ENCODE results near the gene FAM50B. TPM values are rescaled to one million over a fixed set of nuclear protein-coding genes. Genes with fewer than 3 reads are reported as not detected.
A peak's percentile ranks its signal among the peaks of the same experiment; 100 is the strongest.

The FAM50B gene
- total and polyA plus RNA-seq, 2 of the 4 experiments (the other 2 are of a cell fraction) = 4.1 to 7.4 TPM

- dilution Hi-C loops (cut with HindIII; ENCODE audit: low sequenced_read_pairs, unreplicated experiment) = no loop called here
- no peak for TF ChIP-seq MAFK (IDR thresholded peaks at IDR 0.05; ENCODE audit: low read depth, low read length)
- no peak for TF ChIP-seq CHD1 (IDR thresholded peaks at IDR 0.05; ENCODE audit: low read depth, low read length)
- no peak for TF ChIP-seq RFX5 (IDR thresholded peaks at IDR 0.05; ENCODE audit: low read depth, low read length)
- TF ChIP-seq, protein P1, sequence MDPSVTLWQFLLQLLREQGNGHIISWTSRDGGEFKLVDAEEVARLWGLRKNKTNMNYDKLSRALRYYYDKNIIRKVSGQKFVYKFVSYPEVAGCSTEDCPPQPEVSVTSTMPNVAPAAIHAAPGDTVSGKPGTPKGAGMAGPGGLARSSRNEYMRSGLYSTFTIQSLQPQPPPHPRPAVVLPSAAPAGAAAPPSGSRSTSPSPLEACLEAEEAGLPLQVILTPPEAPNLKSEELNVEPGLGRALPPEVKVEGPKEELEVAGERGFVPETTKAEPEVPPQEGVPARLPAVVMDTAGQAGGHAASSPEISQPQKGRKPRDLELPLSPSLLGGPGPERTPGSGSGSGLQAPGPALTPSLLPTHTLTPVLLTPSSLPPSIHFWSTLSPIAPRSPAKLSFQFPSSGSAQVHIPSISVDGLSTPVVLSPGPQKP (IDR thresholded peaks at IDR 0.05; ENCODE audit: borderline replicate concordance, low read depth, low read length) = no peak
- no peak for TF ChIP-seq NFE2L2 (IDR thresholded peaks at IDR 0.05; ENCODE audit: low read depth, low read length)
- TF ChIP-seq FOS (IDR thresholded peaks at IDR 0.05; ENCODE audit: low read depth, low read length) = peak; percentile 60
- TF ChIP-seq RCOR1 (IDR thresholded peaks at IDR 0.05; ENCODE audit: insufficient replicate concordance, low read length) = peak; percentile 74
- TF ChIP-seq MXI1 (IDR thresholded peaks at IDR 0.05; ENCODE audit: borderline replicate concordance, low read depth, low read length) = 0 out of 2 replicates have a peak, but pooled peaks have one; percentile 21
- TF ChIP-seq BHLHE40 (IDR thresholded peaks at IDR 0.05; ENCODE audit: low read depth, low read length) = peak; percentile 87
- TF ChIP-seq CEBPB (IDR thresholded peaks at IDR 0.05; ENCODE audit: low read depth, low read length) = no peak
- no peak for TF ChIP-seq RAD21 (IDR thresholded peaks at IDR 0.05; ENCODE audit: low read length)
- no peak for TF ChIP-seq POLR2A (IDR thresholded peaks at IDR 0.05; ENCODE audit: low read depth, low read length)
- peak; percentile 21; the same call in 1 of the 2 replicates for TF ChIP-seq CTCF (conservative IDR thresholded peaks at IDR 0.05; ENCODE audit: low read depth, low read length)
- 0 out of 2 replicates have a peak, but pooled peaks have one; percentile 11 for TF ChIP-seq MAZ (IDR thresholded peaks at IDR 0.05; ENCODE audit: borderline replicate concordance, low read depth, low read length)
These were observed 40.2 kb upstream of the FAM50B start for GRCh38 chr6:3808759-3809514.

More at GRCh38 chr6:3808759-3809514, 40.2 kb upstream of the FAM50B start:
- intact Hi-C loops (cut with micrococcal nuclease) = loop anchor here (5.0 kb wide), 1 partner anchor 33 kb away; no protein-coding TSS in a partner anchor
- ATAC-seq (ENCODE audit: low read depth) = peak; percentile 82
- Histone ChIP-seq H2BK5ac (ENCODE audit: low read depth, low read length, poor library complexity, severe bottlenecking) (peak overlapping the region; percentile 89), H3K27me3 (ENCODE audit: control insufficient read depth, insufficient read depth, low read length) (no peaks in the 10 kb centered on the region), H3K9me1 (ENCODE audit: insufficient read depth, low read length) (peaks cover 38% of the 10 kb centered on the region), H3K56ac (ENCODE audit: extremely low read depth, insufficient read depth, low read length) (peak overlapping the region; percentile 64; the same call in 1 of the 2 replicates), H3K14ac (replicated peaks; ENCODE audit: low read depth, low read length) (peak overlapping the region; percentile 79), H3K23ac (ENCODE audit: low read depth, low read length) (peak overlapping the region; percentile 63), H3K18ac (ENCODE audit: low read depth, low read length) (peak overlapping the region; percentile 14; the same call in 1 of the 2 replicates), H2BK15ac (ENCODE audit: low read depth, low read length) (peak overlapping the region; percentile 94), H2AFZ (replicated peaks; ENCODE audit: low read length, poor library complexity) (peak overlapping the region; percentile 83), H4K8ac (ENCODE audit: low read depth in 2 of 2, low read length in 2 of 2) (peak overlapping the region in 1 of 2 experiments; percentile 88; a peak in 2 of 4 replicates), H3K9ac (ENCODE audit: low read depth, low read length) (no peak overlapping the region), H3K79me1 (ENCODE audit: low read depth in 1 of 2, low read length in 2 of 2) (peaks cover 0 to 17% of the 10 kb centered on the region in 2 experiments; a peak in 1 of 4 replicates), H2AK5ac (ENCODE audit: low read depth, low read length) (peak overlapping the region; percentile 91), H3K4me3 (ENCODE audit: insufficient read depth, low read depth, low read length) (no peak overlapping the region), H4K91ac (ENCODE audit: insufficient read depth, low read depth, low read length) (peak overlapping the region; percentile 94), H2BK120ac (ENCODE audit: low read depth, low read length) (peak overlapping the region; percentile 95), H4K20me1 (ENCODE audit: insufficient read depth, low read length) (no peaks in the 10 kb centered on the region), H3K27ac (ENCODE audit: insufficient read depth, low read length) (peak overlapping the region; percentile 63), H3K36me3 (ENCODE audit: control insufficient read depth, insufficient read depth, low read length) (no peaks in the 10 kb centered on the region), H4K5ac (ENCODE audit: low read depth, low read length) (peak overlapping the region; percentile 1; the same call in 1 of the 2 replicates), H2AK9ac (replicated peaks; ENCODE audit: low read depth, low read length, poor library complexity) (peak overlapping the region; percentile 93), H3K4ac (ENCODE audit: low read depth, low read length) (peak overlapping the region; percentile 96), H2BK20ac (ENCODE audit: low read depth, low read length) (peak overlapping the region; percentile 97), H3K4me1 (ENCODE audit: control insufficient read depth, insufficient read depth, low read length) (peaks cover 27% of the 10 kb centered on the region), H3K9me3 (ENCODE audit: control insufficient read depth, insufficient read depth, low read length) (no peaks in the 10 kb centered on the region), H3K4me2 (ENCODE audit: low read depth, low read length) (peak overlapping the region; percentile 43)
- WGBS, 2 experiments (ENCODE audit: extremely low coverage in 2 of 2, insufficient read length in 1 of 2) = 34% methylated on average over 5 of the region's 7 CpGs; no CpG with 5 or more reads in 1 of the 2 experiments
- POLR2A ChIA-PET (ENCODE audit: unreplicated experiment) = interaction anchor here (0.9 to 1.1 kb wide), 2 partner anchors 16 to 60 kb away, joined by 3 read pairs; no protein-coding TSS in a partner anchor
- in situ Hi-C loops (cut with MboI; ENCODE audit: low sequenced_read_pairs) = loop anchor here (10.0 kb wide), 1 partner anchor 54 kb away; the partner anchor contains the start of gene PXDC1
- peak; percentile 90 for DNase-seq
- CTCF ChIA-PET = interaction anchor here (1.2 to 1.7 kb wide), 4 partner anchors 40 to 169 kb away, joined by 3 to 7 read pairs (median 3); partner anchors contain the start of gene FAM50B
- BruUV-seq (replicated peaks) = no TSS peak

Measured in IMR-90 (cell line).